Activated CD8-positive, alpha-beta memory T cell treated with anti-CD3 and anti-CD28 coated beads for 24 hours (primary cell): Measurements from ENCODE around the gene IRGC.
A peak's percentile ranks its signal among the peaks of the same experiment; 100 is the strongest.

ENCODE experiments used
- DNase-seq: peaks from one replicate; pipeline ENCODE4 v3.0.0-alpha.2; 2020

IRGC gene

DNA sequence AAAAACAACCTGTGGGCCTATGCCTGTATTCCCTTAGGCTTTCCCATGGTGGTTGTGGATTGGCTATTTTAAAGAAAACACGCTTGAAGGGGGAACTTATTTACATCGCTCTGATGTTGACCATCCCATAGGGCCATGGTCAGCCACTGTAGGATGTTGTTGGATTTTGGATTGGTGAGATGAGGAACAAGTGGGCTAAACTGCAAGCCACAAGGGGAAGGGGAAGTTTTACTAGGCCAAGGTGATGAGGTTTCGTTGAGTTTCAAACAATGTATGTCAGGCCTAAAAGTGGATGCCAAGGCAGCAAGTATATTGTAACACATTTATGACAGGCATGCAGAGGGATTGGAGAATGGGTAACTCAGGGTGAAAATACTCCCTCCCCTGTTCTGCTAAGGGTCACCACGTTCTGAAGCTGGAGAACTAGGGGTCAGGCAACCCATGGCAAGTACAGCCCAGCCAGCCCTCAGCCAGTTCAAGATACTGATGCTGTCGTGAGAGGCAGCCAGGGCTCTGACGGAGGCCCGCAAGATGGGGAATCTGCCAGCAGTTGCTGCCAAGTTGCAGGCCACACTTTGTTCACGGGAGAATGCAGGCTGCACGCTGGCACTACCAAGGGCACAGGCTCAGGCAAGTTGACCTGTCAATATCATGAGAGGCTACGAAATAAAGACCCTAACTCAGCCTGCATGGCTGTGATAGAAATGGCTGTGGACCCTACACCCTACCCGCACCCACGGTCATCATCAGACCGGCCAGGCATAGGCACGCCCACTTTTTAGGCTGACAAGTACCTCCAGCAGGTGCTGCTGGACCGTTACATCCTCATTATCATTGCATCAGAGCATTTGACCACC is 11.1 kb downstream of the IRGC start:
- DNase-seq, result no peak

DNA sequence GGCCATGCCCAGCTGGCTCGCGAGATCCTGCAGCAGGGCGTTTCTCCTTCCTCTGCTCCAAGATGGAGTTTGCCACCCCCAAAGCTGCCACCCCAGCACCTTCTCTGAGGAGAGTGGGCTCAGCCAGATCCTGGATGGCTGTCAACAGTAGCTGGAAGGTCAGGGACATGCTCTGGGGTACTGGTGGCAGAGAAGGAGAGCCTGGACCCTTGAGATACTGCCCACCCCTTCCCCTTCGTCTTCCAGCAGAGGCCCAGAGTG is 11.6 kb downstream of the IRGC start:
- DNase-seq, result no peak

DNA sequence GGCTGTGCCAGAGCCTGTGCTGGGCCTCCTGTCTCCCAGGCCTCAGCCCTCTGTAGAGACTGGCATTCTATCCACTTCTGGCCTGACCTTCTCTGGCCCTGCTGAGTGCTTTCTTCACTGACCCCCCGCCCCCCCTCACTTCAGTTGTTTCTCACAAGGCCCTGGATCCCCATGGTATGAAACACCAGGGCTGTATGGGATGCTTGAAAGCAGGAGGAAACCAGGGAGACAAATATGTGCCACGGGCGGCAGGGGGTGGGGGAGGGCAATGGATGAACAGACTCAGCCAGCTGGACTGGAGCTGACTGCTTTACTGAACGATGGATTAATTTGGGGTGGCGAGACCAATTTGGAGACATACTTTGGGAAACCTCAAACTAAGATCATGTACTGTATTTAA is 14.0 kb downstream of the IRGC start:
- no peak for DNase-seq

DNA sequence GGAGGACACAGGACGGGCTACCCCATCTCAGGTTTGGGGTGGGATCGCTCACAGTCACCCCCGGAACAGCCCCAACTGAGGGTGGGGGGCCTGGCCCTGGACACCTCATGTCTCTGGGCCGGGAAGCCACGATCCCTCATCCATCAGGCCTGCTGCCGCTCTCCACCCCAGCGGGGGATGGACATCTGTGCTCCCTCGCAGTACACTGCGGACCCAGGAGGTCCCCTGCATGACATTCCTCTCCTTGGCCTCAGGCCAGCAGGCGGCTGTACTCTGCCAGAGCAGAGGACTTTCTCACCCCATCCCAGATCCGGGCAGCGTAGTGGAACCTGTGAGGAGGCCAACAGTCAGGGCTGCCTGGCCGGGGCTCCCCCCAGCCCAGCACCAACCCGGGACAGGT is 15.5 kb downstream of the IRGC start:
- DNase-seq, result no peak

DNA sequence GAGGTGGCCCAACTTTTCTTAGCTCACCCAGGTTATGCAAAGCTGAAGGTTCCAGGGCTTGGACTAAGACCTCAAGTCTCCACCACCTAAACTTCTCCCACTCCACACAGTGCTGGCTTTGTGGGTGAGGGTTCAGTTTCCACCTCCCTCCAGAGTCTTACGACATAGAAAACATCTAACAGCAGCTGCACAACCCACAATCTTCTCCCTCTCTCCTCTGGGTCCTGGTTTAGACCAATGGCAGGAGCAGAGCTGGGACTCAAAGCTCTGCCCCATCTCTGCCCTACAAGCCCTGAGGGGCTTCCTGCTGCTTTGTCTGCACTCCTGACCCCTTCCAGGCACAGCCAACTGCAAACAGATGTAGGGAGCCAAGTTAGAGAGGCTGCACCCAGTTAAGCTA is 16.0 kb downstream of the IRGC start:
- no peak for DNase-seq

DNA sequence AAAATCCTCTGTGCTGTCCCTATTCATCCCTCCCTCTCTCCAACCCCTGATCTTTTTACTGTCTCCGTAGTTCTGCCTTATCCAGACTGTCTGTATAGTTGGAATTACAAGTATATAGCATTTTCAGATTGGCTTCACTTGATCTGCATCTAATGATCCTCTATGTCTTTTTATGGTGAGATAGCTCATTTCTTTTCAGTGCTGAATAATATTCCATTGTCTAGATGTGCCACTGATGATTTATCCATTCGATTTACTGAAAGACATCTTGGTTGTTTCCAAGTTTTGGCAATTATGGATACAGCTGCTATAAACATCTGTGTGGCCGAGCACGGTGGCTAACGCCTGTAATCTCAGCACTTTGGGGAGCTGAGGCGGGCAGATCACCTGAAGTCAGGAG is 19.1 kb downstream of the IRGC start:
- no peak for DNase-seq

DNA sequence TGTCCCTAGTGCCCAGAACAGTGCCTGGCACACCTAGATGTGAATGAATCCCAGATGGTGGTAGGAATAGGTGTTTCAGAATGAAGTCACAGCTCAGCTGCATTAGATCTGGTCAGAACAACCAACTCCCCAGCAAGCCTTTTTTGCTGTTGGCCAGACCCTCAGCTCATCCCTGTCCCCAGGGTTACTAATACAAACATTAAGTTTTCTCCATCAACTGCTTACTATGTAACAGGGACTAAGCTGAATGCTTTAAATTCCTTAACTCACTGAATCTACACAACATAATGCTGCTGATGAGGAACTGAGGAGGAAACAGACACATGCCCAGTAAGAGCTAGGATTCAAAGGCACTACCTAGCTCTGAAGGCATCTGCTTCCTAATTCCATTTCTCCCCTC is 20.1 kb downstream of the IRGC start:
- no peak for DNase-seq

DNA sequence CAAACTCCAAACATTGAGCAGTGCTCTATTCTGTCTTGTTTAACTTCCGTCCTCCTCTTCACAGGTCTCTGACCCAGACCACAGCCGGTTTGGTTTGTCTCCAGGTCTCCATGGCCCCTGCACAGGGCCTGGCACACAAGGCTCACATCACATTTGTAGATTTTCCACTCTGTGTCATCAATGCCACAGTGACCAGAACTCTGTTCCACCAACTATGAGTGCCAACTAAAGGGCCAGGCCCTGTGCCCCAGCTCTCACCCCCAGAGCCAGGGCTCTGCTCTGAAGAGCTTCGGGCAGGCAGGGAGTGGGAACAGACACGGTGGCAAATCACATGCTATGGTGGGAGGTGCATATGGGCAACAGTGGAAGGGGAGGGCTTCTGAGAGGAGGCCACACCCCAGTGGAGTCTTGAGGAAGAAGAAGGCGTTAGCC is 22.9 kb downstream of the IRGC start:
- DNase-seq, result no peak

DNA sequence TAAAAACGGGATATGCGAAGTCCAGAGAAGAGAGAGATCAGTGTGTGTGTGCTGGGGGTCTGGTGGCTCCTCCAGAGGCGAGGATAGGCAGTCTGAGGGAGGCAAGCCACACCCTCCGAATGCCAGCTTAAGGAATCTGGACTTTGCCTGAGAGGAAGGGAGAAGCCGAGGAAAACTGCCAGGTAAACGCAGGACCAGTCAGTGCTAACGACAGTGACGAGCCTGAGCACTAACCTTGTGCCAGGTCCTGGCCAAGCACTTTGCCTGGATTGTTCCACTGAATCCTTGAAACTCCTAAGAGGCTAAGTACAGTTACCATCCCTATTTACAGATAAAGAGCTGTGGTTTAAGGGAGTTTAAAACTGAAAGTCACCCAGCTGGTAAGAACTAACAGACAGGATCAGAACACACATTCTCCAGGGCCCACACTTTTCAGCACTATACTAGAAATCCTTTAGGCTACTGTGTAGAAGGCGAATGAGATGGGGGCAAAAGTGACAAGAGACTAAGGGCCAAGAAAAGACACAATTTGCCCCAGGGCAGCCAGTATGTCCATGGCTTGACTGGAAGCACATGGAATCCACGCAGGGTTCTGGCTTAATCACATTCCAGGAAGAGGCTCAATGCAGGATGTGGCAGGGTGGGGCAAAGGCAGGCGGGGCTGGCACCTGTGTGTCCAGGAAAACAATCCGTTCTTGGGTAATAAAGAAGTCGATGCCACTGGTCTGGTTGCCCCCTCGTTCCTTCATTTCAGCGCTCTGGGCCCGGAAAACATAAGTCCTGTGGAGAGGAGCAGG is 23.8 kb downstream of the IRGC start:
- DNase-seq, result no peak

DNA sequence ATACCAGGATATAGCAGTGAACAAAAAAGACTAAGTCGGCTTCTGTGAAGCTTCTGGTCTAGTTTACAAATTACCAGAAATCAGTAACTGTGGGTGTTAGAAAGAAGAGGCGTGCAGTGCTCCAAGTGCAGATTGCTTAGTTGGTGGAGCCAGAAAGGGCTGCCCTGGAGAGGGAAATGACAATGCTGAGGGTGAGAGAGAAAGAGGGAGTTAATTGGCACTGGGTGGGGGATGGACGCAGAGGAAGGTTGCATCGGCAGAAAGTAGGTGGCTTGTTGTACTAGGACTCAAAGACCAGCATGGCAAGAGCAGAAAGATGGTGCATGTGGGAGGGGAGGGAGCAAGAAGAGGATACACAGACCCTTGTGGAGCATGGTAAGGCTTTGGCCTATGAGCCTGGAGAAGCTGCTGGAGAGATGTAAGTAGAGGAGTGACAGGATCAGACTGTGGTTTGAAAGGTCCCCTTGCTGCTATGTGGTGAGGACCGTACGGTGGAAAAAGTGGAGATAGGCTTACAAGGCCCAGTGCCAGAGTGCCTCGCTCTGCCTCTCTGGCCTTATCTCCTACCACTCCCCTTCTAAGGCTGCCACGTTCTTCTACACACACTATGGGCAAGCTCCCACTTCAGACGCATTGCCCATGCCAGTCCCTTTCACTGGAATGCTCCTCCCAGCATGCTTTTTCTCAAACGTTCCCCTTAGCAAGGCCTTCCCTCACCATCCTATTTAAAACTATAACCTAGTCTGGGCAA is 25.4 kb downstream of the IRGC start:
- no peak for DNase-seq

DNA sequence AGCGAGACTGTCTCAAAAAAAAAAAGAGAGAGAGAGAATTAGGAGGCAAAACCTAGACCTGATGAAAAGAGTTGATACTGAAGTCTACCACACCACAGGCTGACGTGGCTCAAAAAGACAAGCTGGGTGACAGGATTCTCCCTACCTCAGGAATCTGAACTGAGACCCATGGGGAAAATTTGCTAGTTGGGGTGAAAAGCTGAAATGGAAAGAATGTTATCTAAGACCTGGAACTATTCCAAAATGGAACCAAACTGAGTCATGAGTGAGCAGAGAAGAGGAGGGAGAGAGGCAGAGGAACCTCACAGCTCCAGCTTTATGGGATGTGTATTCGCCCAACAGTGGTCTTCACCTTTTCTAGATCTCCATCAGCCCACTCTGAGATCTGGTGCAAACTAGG is 27.2 kb downstream of the IRGC start:
- DNase-seq, result no peak

DNA sequence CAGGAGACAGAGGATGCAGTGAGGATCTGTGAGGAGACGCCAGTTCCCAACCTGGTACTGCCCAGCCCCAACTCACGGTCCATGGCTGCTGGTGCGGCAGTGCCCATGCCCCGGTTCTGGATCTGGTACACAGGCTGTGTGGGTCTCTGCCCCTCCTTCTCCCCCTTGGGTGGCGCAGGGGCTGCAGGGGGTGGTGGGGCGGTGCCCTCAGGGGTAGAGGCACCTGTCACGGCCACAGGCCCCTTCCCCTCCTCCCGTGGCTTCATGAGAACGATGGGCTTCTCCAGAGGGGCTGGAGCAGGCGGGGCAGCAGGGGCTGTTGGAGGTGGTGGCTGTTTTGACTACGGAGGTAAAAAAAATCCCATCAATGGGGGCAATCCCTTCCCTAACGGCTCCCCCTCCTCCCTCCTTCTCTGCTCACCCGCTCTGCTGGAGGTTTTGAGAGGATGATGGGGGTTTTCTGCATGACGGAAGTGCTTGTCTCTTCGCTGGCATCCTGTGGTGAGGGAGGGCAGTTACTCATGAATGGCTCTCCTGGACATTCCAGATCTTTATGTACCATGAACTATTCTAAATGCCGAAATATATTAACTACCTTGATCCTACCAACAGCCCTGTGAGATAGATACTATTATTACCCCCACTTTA is 31.8 kb downstream of the IRGC start:
- no peak for DNase-seq

DNA sequence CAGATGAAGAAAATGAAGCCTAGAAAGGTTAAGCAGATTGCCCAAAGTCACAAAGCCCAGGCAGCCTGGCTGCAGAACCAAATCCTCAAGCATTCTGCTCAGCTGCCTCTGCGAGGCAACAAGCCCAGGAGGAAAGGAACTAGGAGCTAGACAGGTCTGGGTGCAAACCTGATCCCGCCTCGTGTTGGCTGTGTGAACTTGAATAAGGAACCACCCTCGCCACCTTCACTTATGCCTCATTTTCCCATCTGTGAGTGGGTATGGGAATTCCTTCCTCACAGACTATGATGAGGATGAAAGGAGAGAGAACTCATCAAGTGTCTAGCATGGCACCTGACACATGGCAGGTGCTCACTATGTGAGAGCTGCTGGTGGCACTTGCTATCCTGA is 32.3 kb downstream of the IRGC start:
- no peak for DNase-seq

DNA sequence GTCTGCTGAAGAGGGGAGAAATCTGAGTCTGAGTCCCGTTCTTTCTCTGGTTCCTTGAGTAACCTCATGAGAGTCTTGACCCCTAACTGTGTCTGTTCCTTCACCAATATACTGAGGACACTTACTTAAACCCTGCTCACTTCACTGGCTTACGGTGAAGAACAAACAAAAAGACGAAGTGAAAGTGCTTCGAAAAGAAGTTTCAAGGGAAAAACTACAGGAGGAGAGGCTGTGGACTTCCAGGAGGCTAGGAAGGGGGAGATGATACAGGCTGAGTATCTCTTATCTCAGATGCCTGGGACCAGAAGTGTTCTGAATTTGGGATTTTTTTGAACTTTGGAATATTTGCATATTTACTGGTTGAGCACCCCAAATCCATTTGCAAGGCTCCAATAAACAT is 32.8 kb downstream of the IRGC start:
- no peak for DNase-seq

DNA sequence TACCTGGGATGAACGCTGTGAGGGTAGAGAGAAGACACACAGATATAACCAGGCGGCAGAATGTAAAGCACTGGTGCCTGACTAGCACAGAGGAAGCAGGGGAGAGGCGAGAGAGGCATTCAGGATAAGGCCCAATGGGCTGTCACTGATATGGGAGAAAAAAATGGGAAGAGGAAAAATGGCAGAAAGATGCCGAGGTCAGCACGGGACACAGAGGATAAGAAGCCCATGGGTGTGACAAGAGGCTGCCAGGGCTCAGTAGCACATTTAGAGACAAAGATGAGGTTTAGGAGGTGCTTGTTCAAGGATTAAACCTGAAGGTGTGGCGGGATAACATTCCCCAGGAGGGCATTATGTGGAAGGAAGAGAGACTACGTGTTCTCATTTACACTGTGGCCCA is 33.3 kb downstream of the IRGC start:
- no peak for DNase-seq

DNA sequence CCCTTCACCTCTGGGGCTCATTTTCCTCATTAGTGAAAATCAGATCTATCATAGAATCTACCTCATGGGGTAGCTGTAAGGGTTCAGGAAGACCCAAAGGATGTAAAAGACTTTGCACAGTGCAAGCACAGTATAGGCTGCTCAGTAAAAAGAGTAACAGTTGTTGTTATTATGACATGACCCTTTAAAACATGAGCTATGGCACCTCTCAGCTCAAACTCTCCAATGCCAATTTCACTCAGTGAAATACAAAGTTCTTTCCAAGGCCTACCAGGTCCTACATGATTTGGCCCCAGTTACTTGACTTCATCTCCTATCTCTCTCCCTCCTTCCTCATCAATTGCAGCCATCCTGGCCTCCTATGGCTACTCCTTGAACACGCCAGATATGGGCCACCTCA is 34.0 kb downstream of the IRGC start:
- no peak for DNase-seq

DNA sequence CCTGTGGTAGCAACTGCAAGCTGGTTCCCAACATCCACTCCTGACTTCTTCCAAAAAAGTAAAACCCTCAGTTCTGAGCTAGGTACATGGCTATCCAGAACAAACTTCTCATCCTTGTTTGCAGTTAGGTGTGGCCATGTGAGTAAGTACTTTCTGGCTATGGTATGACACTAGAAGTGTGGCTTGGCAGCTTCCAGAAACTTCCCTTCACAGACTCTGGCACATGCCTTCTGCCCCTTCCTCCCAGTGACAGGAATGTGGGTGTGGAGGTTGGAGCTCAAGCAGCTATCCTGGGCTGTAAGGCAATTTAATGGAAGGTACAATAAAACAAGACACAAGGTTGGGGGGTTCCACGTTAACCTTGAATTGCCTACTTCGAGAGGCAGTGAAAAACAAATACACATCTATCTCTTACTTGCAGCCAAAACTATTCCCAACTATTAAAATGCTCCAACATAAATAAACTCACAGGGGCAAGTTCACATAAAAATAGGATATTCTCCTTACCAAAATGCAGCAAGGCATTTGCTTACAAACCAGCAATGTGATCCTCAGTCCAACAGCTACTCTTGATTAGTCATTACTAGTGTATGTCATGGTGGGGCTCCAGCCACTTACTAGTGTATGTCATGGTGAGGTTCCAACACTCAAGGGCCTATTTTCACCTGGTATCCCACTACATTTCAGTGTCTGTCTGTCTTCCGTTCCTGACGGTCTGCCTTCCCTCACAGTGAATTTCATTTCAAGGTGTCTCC is 35.8 kb downstream of the IRGC start:
- DNase-seq, result no peak

DNA sequence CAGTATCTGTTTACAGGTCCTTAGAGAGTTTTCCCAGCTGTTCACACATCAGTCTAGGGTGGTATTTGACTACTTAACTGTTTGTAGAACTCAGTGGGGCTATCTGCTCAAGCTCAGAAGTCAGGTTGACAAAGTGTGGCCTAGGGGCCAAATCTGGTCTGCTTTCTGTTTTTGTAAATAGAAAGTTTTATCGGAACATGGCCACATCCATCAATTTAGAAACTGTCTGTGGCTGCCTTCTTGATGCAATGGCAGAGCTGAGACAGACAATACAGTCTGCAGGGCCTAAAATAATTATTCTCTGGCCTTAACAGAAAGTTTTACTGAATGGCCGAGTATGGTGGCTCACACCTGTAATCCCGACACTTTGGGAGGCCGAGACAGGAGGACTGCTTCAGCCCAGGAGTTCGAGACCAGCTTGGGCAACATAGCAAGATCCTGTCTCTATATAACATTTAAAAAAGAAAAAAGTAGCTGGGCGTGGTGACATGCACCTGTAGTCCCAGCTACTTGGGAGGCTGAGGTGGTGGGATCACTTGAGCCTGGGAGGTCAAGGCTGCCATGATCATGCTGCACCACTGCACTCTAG is 36.5 kb downstream of the IRGC start:
- no peak for DNase-seq

DNA sequence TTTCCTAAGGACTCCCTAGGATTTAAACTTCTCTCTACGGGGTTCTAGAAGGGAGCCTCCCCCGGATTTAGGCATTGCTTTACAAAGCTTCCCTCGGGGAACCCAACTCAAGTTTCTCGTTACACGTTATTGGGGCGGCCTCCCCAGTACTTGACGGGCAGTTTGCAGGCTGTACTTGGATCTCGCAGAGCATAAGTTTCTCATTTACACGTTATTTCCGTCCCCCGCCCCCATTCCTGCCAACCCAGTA is 38.3 kb downstream of the IRGC start:
- no peak for DNase-seq

DNA sequence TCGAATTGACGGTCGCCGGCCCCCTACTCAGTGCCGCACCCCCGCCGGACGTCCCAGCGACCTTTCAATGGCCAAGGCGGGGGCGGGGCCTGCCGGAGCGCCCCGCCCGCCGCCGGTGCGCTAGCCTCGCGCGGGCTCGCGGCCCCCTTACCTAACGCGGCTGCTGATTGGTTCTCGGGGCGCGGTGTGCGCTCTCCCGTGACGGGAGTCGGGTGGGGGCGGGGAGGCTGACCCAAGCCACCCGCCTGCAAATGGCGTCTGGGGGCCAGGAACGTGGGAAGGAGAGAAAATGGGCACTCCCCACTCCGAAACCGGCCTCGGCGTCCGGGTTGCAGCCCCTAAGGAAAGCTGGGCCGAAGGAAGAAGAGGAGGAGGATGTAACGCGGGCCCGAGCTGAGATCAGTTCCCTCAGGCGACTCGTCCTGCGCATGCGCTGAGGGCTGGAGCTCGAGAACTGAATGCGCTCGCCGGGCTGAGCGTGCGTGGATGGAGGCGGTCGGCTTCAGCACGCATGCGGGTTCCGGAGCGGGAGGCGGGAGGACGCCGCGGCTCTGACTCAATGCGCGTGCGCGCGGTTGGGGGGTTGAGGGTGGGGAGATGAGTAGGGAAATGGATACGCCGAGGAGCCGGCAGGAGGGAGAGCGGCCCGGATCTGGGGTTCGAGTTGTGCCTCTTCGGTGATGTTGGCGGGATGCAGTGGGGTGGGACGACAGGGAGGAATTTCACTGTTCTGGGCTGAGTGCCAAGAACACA is 38.8 kb downstream of the IRGC start, which contains the start of gene SMG9:
SMG9 (minus strand) TSS at position 460 of the 753 bp plus-strand sequence. CDS start 4,221 bp downstream, outside the sequence.
- DNase-seq, result peak; percentile 99

DNA sequence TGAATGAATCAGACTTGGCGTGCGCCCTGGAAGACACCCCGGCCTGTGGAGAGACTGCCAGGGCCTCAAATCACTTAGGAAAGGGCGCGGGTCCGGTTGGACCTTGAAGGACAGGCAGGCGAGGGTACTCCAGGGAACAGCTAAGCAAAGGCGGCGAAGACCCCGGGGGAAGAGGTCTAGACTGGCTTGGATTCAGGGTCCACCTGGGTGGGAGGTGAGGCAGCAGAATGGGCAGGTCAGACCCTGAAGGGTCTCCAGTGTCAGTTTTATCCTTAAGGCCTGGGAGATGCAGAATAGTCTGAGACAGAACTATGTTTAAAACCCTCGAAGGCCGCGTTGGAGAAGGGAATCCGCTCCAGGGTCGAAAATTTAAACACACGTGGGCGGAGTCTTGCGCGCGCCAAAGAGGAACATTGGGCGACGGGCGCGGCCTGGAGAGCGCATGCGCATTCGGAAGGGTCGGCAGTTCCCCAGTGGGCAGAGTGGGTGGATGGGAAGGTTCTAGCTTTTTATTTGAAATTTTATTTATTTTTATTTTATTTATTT is 39.5 kb downstream of the IRGC start:
- DNase-seq, result peak; percentile 90
